GM12873 (cell line): ENCODE data around the gene MGAT5.

Experiments
- CTCF ChIP-seq: IDR thresholded peaks from 2 replicates; pipeline ENCODE4 v1.5.1; 2012; ENCODE audit warnings: low read depth, mild to moderate bottlenecking, moderate library complexity, low read length, control low read depth; ENCODE audit not compliant: insufficient read depth; ENCODE audit errors: missing control alignments

The MGAT5 gene

DNA sequence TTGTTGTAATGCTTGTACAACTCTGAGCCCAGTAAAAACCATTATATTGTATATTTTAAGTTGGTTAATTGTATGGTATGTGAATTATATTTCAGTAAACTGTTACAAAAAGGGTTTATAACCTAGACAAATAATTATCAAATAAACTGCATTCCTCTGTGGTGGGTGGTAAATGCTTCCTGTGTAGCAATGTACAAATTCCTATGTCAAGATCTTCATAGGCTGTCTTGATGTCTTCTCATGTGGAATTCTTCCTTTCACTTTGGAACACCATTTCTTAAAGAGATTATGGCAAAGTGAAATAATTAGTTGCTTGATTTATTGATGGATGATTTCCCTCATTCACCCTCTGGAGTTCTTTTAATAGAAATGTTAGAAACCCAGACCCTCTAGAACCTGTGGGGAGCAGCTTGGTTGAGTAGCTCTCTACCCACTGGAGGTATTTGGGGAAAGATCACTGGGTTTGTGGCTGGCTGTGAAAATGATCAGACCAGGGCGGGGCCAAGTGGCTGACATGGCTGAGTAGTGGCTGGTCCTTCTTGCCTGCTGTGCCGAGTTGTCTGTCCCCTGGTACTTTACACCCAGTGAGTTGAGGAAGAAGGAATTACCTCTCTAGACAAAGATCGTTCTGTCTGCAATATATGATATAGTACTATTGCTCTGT, 22.4 kb upstream of the MGAT5 start:
- TF ChIP-seq CTCF, result no peak

- TF ChIP-seq CTCF, result no peak
Observed at GRCh38 chr2:134231965-134232340, 21.9 kb upstream of the MGAT5 start.

- TF ChIP-seq CTCF, result no peak
Observed at GRCh38 chr2:134232461-134232860, 21.4 kb upstream of the MGAT5 start.

DNA sequence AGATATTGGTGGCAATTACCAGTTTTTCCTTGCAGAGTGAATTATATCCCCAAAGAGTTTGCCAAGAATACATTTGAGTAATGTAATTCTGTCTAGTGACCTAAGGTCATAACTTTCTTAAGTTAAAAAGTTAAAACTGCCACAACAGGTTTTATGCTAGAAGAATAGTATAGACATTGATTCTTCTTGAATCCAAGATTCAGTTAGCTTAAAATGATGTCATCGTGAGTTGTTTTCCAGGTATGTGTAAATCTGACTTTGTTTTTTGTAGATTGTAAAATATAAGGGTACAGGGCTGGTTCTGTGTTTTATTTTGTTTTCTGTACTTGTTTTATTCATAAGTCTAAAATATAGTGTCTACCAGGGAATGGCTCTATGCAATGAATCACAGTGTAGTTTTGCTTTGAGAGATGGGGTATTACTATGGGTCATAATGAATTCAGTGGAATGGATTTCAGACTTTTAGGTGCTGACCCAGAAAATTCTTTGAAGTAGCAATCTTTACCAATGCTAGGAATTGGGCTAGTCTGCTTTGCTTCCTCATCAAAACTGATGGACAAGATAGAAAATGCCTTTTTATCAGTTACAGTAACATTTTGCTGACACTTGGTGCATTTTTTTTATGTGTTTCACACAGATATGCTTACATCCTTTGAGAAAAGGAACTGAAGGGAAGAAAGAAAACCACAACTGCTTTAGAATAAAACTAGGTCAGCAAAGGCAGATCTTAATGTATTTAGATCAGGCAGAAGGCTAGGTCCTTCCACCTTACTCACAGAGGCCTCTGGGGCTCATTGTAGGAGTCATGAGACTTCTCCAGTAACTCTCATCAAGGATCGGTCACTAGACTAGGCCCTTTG, 20.8 kb upstream of the MGAT5 start:
- peak; percentile 14 for TF ChIP-seq CTCF

DNA sequence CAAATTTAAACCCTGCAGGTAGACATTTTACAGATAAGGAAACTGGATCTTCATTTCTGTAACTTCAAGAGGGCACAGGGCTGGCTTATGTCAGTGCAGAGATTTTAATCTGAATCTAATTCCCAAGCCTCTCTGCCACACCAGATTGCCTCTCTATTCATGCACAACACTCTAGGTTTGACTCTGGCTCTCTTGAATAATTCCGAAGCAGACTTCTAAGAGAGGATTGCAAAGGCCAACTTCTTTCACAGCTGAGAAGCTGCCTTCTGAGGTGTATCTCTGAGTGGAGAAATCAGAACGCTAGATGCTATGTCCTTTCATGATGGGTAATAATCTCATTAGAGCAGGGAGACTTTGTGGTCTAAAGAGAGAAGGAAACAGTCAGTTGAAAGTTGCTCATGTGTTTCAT, 20.1 kb upstream of the MGAT5 start:
- no peak for TF ChIP-seq CTCF

- no peak for TF ChIP-seq CTCF
Observed at GRCh38 chr2:134234535-134234934, 19.3 kb upstream of the MGAT5 start.

DNA sequence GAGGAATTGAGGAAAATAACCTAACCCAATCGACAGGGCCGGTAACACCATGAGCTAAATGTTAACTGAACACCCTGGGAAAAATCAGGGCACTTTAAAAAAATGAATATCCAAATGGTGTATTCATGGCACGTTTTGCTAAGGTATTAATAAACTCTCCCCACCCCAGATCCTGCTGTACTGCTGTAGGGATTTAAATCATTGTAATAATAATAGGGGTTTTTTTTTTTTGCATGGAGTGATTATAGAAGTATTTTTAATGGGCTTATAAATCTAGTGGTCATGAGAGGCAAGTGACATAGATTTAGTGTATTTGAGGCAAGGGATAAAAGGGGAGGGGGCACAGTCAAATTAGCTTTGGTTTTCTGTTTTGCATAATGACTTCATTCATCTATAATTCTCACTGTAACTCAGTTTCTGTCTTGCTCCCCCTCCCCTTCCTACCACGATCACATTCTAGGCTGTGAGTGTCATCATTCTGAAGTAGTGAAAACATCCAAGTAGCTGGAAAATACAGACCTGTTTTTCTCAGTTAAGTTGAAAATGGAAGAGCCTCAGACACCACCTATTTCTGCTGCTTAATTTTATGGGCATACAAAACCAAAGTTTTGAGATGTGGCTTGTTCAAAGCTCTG, 18.2 kb upstream of the MGAT5 start:
- TF ChIP-seq CTCF, result no peak
